Activated CD4-positive, alpha-beta T cell treated with anti-CD3 and anti-CD28 coated beads, Interleukin-2, amount 10 ng/mL, durations not matched to agents 7 days and 5 days (primary cell): Measurements from ENCODE around the gene ARL4A. TPM values are rescaled to one million over a fixed set of nuclear protein-coding genes. Genes with fewer than 3 reads are reported as not detected.

Experiments used
- CTCF ChIA-PET: fragments of 350-600 bp; sonication (Branson Sonifier 250); formaldehyde crosslinking; loops from one replicate; lab custom pipeline; 2021; ENCODE audit warnings: antibody characterized with exemption; lab: Charles Lee
- POLR2A ChIA-PET: fragments of 350-600 bp; sonication (Branson Sonifier 250); formaldehyde crosslinking; loops from one replicate; lab custom pipeline; 2021; ENCODE audit warnings: antibody characterized with exemption; lab: Charles Lee
- DNase-seq: peaks from one replicate; pipeline ENCODE4 v3.0.0-alpha.2; 2020
- H3K27ac Mint-ChIP-seq: one replicate; pipeline ENCODE4 v1.8.0; 2021; ENCODE audit warnings: mild to moderate bottlenecking, moderate library complexity, mixed read lengths
- H3K27me3 Mint-ChIP-seq: one replicate; pipeline ENCODE4 v1.8.0; 2021; ENCODE audit warnings: mixed read lengths
- H3K36me3 Mint-ChIP-seq: one replicate; pipeline ENCODE4 v1.8.0; 2021; ENCODE audit warnings: low read depth, mixed read lengths
- H3K4me1 Mint-ChIP-seq: one replicate; pipeline ENCODE4 v1.8.0; 2021; ENCODE audit warnings: mixed read lengths
- H3K4me3 Mint-ChIP-seq: one replicate; pipeline ENCODE4 v1.8.0; 2021; ENCODE audit warnings: mild to moderate bottlenecking, moderate library complexity, mixed read lengths
- H3K9me3 Mint-ChIP-seq: one replicate; pipeline ENCODE4 v1.8.0; 2021; ENCODE audit warnings: mixed read lengths
- total RNA-seq, 2 experiments: library from RNA; stranded (reverse); gene quantifications; one replicate each; pipeline ENCODE4 v1.2.3, GENCODE V29; 2021

The ARL4A gene
- total RNA-seq, 2 experiments from 2014 or later = 13.9 to 14.9 TPM

- DNase-seq = no peak
- Mint-ChIP-seq H3K27me3 (no peaks in the 10 kb centered on the region), H3K9me3 (no peaks in the 10 kb centered on the region), H3K27ac (no peak overlapping the region), H3K36me3 (no peaks in the 10 kb centered on the region), H3K4me1 (peaks cover 12% of the 10 kb centered on the region), H3K4me3 (no peak overlapping the region)
- CTCF ChIA-PET = interaction anchor here (2.2 kb wide), 1 partner anchor 25 kb away, joined by 10 read pairs; no protein-coding TSS in a partner anchor
- POLR2A ChIA-PET = interaction anchor here (0.6 kb wide), 1 partner anchor 8 kb away, joined by 5 read pairs; no protein-coding TSS in a partner anchor
These were observed 23.7 kb downstream of the ARL4A start for GRCh38 chr7:12711124-12711523.

GRCh38 chr7:12712236-12712635 lies 24.8 kb downstream of the ARL4A start:
- Mint-ChIP-seq H3K36me3 (no peaks in the 10 kb centered on the region), H3K27me3 (no peaks in the 10 kb centered on the region), H3K4me1 (peaks cover 19% of the 10 kb centered on the region), H3K9me3 (no peaks in the 10 kb centered on the region), H3K27ac (no peak overlapping the region), H3K4me3 (no peak overlapping the region)
- CTCF ChIA-PET = interaction anchor here (1.0 to 1.2 kb wide), 2 partner anchors 26 to 33 kb away, joined by 3 read pairs; no protein-coding TSS in a partner anchor
- no peak for DNase-seq
- POLR2A ChIA-PET = no interaction called here

GRCh38 chr7:12713625-12714378 lies 26.4 kb downstream of the ARL4A start:
- POLR2A ChIA-PET = no interaction called here
- no peak for DNase-seq
- Mint-ChIP-seq H3K27me3 (no peaks in the 10 kb centered on the region), H3K4me3 (no peak overlapping the region), H3K27ac (no peak overlapping the region), H3K4me1 (peaks cover 20% of the 10 kb centered on the region), H3K9me3 (no peaks in the 10 kb centered on the region), H3K36me3 (no peaks in the 10 kb centered on the region)
- CTCF ChIA-PET = interaction anchor here (1.2 kb wide), 1 partner anchor 31 kb away, joined by 3 read pairs; no protein-coding TSS in a partner anchor

GRCh38 chr7:12714379-12714737 lies 26.9 kb downstream of the ARL4A start:
- POLR2A ChIA-PET = no interaction called here
- Mint-ChIP-seq H3K9me3 (no peaks in the 10 kb centered on the region), H3K4me3 (no peak overlapping the region), H3K36me3 (no peaks in the 10 kb centered on the region), H3K27me3 (no peaks in the 10 kb centered on the region), H3K27ac (no peak overlapping the region), H3K4me1 (peaks cover 24% of the 10 kb centered on the region)
- CTCF ChIA-PET = no interaction called here
- no peak for DNase-seq

- H3K4me1 Mint-ChIP-seq = peaks cover 34% of the 10 kb centered on the region
- peak; percentile 21 for DNase-seq
- CTCF ChIA-PET = interaction anchor here (0.8 to 6.0 kb wide), 4 partner anchors 11 to 29 kb away, joined by 3 to 45 read pairs (median 6); partner anchors contain the start of gene ARL4A
- peak overlapping the region; percentile 37 for H3K27ac Mint-ChIP-seq
- POLR2A ChIA-PET = interaction anchor here (0.9 kb wide), 1 partner anchor 26 kb away, joined by 4 read pairs; no protein-coding TSS in a partner anchor
- H3K36me3 Mint-ChIP-seq = no peaks in the 10 kb centered on the region
- no peaks in the 10 kb centered on the region for H3K9me3 Mint-ChIP-seq
- H3K27me3 Mint-ChIP-seq = no peaks in the 10 kb centered on the region
- no peak overlapping the region for H3K4me3 Mint-ChIP-seq
These were observed 28.1 kb downstream of the ARL4A start for GRCh38 chr7:12715372-12716133.

- H3K27me3 Mint-ChIP-seq = no peaks in the 10 kb centered on the region
- no peaks in the 10 kb centered on the region for H3K9me3 Mint-ChIP-seq
- no peak overlapping the region for H3K4me3 Mint-ChIP-seq
- POLR2A ChIA-PET = interaction anchor here (0.9 kb wide), 1 partner anchor 26 kb away, joined by 4 read pairs; no protein-coding TSS in a partner anchor
- H3K36me3 Mint-ChIP-seq = no peaks in the 10 kb centered on the region
- DNase-seq = no peak
- CTCF ChIA-PET = interaction anchor here (0.8 to 6.0 kb wide), 4 partner anchors 10 to 30 kb away, joined by 3 to 45 read pairs (median 6); partner anchors contain the start of gene ARL4A
- H3K4me1 Mint-ChIP-seq = peaks cover 35% of the 10 kb centered on the region
- peak overlapping the region; percentile 41 for H3K27ac Mint-ChIP-seq
These were observed 28.8 kb downstream of the ARL4A start for GRCh38 chr7:12716134-12716681.

- H3K27ac Mint-ChIP-seq = peak overlapping the region; percentile 41
- H3K36me3 Mint-ChIP-seq = no peaks in the 10 kb centered on the region
- no peaks in the 10 kb centered on the region for H3K9me3 Mint-ChIP-seq
- ChIA-PET CTCF (interaction anchor here (1.8 to 6.0 kb wide), 3 partner anchors 9 to 30 kb away, joined by 5 to 45 read pairs (median 6); partner anchors contain the start of gene ARL4A), POLR2A (no interaction called here)
- no peak overlapping the region for H3K4me3 Mint-ChIP-seq
- DNase-seq = no peak
- peaks cover 36% of the 10 kb centered on the region for H3K4me1 Mint-ChIP-seq
- H3K27me3 Mint-ChIP-seq = no peaks in the 10 kb centered on the region
These were observed 29.3 kb downstream of the ARL4A start for GRCh38 chr7:12716722-12717121.

- Mint-ChIP-seq H3K4me3 (no peak overlapping the region), H3K36me3 (no peaks in the 10 kb centered on the region), H3K9me3 (no peaks in the 10 kb centered on the region), H3K27me3 (no peaks in the 10 kb centered on the region), H3K4me1 (peaks cover 54% of the 10 kb centered on the region), H3K27ac (peak overlapping the region; percentile 52)
- POLR2A ChIA-PET = interaction anchor here (0.6 kb wide), 1 partner anchor 9 kb away, joined by 5 read pairs; no protein-coding TSS in a partner anchor
- DNase-seq = no peak
- CTCF ChIA-PET = interaction anchor here (0.7 to 6.0 kb wide), 2 partner anchors 33 to 685 kb away, joined by 3 to 45 read pairs; partner anchors contain the start of gene ARL4A
These were observed 31.9 kb downstream of the ARL4A start for GRCh38 chr7:12719141-12719919.

GRCh38 chr7:12719981-12720865 lies 32.8 kb downstream of the ARL4A start:
- no peak overlapping the region for H3K4me3 Mint-ChIP-seq

GRCh38 chr7:12721286-12721830 lies 33.9 kb downstream of the ARL4A start:
- H3K4me1 Mint-ChIP-seq = peaks cover 41% of the 10 kb centered on the region
- H3K36me3 Mint-ChIP-seq = no peaks in the 10 kb centered on the region
- POLR2A ChIA-PET = no interaction called here
- H3K27ac Mint-ChIP-seq = no peak overlapping the region
- CTCF ChIA-PET = interaction anchor here (0.6 to 6.0 kb wide), 3 partner anchors 12 to 35 kb away, joined by 3 to 45 read pairs (median 7); partner anchors contain the start of gene ARL4A
- no peak overlapping the region for H3K4me3 Mint-ChIP-seq
- H3K9me3 Mint-ChIP-seq = no peaks in the 10 kb centered on the region
- no peaks in the 10 kb centered on the region for H3K27me3 Mint-ChIP-seq
- no peak for DNase-seq

More at GRCh38 chr7:12719981-12720865, 32.8 kb downstream of the ARL4A start:
- H3K36me3 Mint-ChIP-seq = no peaks in the 10 kb centered on the region
- no peaks in the 10 kb centered on the region for H3K27me3 Mint-ChIP-seq
- peaks cover 51% of the 10 kb centered on the region for H3K4me1 Mint-ChIP-seq
- POLR2A ChIA-PET = no interaction called here
- H3K27ac Mint-ChIP-seq = peak overlapping the region; percentile 52
- CTCF ChIA-PET = interaction anchor here (0.6 to 6.0 kb wide), 3 partner anchors 34 to 684 kb away, joined by 3 to 45 read pairs (median 3); partner anchors contain the start of gene ARL4A
- H3K9me3 Mint-ChIP-seq = no peaks in the 10 kb centered on the region
- DNase-seq = no peak

GRCh38 chr7:12722136-12722535 lies 34.7 kb downstream of the ARL4A start:
- no peaks in the 10 kb centered on the region for H3K36me3 Mint-ChIP-seq
- no peaks in the 10 kb centered on the region for H3K27me3 Mint-ChIP-seq
- peaks cover 37% of the 10 kb centered on the region for H3K4me1 Mint-ChIP-seq
- no peak for DNase-seq
- H3K4me3 Mint-ChIP-seq = no peak overlapping the region
- ChIA-PET CTCF (interaction anchor here (0.7 kb wide), 1 partner anchor 13 kb away, joined by 7 read pairs; no protein-coding TSS in a partner anchor), POLR2A (no interaction called here)
- H3K27ac Mint-ChIP-seq = peak overlapping the region; percentile 3
- no peaks in the 10 kb centered on the region for H3K9me3 Mint-ChIP-seq
